Breast epithelium (tissue), 3 donors: ENCODE data around the gene SHISAL2B.

Experiments
- CTCF ChIP-seq, 3 donors: fragments of 450-650 bp; IDR thresholded peaks; one replicate each; pipeline ENCODE4 v1.5.1; 2016 to 2017; ENCODE audit warnings: antibody characterized with exemption in 3 of 3, mild to moderate bottlenecking in 3 of 3, moderate library complexity in 3 of 3
- POLR2AphosphoS5 ChIP-seq, 3 donors: sonication (generic); formaldehyde crosslinking; IDR thresholded peaks; one replicate each; pipeline ENCODE4 v1.6.1; 2017; ENCODE audit warnings: antibody characterized with exemption in 3 of 3

- TF ChIP-seq CTCF (IDR thresholded peaks at IDR 0.05) (no peak), POLR2AphosphoS5 (IDR thresholded peaks at IDR 0.05) (no peak)
Measured at GRCh38 chr5:64644831-64645230, 45.5 kb upstream of the SHISAL2B start.
